ENCODE results near the gene CDKN2AIP. TPM values are rescaled to one million over a fixed set of nuclear protein-coding genes. Genes with fewer than 3 reads are reported as not detected.
"Not testable (repeated sequence)": the region's sequence is repeated elsewhere in the genome, so short reads cannot be mapped to it uniquely, and the experiment has no call there.

CDKN2AIP gene
- total RNA-seq, 1 experiment from 2014 or later, result 31.8 TPM

GRCh38 chr4:183413234-183414200 is 30.9 kb upstream of the CDKN2AIP start:
- no peak for DNase-seq (ENCODE audit: low read depth)

DNA sequence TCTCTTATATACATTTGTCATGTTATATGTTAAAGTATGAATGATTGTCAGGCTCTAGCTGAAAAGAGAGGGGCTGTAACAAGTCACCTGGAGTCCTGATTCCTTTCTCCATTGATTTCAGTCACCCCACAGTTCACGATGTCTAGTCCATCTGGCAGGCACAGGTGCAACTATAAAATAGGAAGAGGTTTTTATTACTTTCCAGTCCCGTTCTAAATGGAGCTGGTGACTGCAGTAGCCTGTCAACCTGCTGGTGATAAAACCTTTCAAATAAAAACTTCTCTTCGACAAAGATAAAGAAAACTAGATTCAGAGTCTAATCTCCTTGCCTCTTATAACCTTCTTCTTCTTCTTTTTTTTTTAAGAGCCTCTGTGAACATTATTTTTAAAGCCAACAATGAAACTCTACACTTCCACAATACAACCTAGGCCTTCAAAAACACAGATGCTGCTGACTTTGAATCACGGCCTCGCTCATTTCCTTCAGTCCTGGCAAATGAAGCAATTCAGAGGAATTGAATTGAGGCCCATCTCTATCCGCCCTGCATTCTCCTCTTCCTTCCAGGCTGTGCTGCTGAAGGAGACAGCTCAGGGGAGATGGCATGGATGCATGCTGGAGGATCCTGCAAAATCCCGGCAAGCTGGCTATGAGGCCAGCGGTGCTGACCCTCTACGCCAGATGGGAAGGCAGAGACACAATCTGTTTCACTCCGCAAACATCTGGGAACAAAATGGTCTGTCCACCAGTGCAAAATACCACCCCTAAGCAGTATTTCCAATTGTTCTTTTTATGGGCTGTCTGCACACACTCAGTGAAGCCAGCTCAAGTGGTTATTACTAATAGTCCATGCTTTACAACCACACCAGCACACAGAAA is 27.3 kb upstream of the CDKN2AIP start:
- DNase-seq (ENCODE audit: low read depth), result no peak

DNA sequence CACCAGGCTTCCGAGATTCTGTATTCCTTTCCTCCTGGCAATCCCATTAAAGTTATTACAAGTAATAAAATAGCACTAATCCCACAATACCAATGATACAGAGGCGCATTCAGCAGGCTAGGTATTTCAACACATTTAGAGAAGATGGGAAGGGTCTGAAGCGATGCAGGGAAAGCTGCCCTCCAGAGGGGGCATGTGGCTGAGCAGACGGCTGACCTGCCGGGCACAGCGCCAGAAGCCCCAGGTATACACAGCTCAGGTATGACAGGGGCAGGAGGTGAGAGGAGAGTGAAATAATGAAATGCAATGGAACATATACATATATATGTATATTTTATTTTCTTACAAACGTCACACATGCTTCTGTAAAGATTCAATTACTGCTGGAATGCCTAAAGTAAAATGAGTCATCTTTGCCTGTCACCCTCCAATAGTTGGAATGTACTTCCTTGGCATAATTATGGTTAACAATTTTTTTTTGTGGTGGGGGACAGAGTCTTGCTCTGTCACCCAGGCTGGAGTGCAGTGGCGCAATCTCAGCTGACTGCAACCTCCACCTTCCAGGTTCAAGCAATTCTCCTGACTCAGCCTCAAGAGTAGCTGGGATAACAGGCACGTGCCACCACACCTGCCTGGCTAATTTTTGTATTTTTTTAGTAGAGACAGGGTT is 21.3 kb upstream of the CDKN2AIP start:
- DNase-seq (ENCODE audit: low read depth), result peak; percentile 81

- DNase-seq (ENCODE audit: low read depth), result peak; percentile 60
Observed at GRCh38 chr4:183424109-183424744, 20.2 kb upstream of the CDKN2AIP start.

- DNase-seq (ENCODE audit: low read depth), result no peak
Observed at GRCh38 chr4:183426507-183426906, 17.9 kb upstream of the CDKN2AIP start.

GRCh38 chr4:183429489-183429888 is 14.9 kb upstream of the CDKN2AIP start:
- DNase-seq (ENCODE audit: low read depth), result no peak

DNA sequence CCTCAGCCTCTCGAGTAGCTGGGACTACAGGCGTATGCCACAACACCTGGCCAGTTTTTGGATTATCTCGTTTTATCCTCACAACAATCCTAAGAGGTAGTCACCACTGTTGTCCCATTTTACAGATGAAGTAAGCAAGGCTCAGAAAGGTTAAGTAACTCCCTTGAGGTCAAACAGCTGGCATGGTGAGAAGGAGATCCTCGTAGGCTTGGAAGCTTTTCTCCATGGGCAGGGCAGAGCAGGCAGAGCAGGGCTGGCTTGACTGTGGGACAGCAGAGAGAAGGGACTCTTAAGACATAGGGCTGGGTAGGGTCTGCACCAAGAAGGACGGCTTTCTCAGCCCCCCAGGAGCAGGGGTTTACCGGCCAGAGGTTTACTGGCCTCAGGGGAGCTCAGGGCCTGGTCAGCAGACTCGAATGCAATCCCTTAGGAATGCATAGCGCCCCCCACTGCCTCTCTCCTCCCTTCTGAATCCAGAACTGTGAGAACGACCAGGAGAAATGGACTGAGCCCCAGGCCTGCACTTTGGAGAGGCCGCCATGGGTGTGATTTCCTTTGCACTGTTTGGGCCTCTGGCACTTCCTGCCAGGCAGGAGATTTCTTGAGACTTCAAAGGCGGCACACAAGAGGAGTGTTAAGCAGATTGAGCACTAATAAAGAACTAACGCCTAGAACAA is 14.0 kb upstream of the CDKN2AIP start:
- DNase-seq (ENCODE audit: low read depth), result no peak

- no peak for DNase-seq (ENCODE audit: low read depth)
Observed at GRCh38 chr4:183430994-183431347, 13.5 kb upstream of the CDKN2AIP start.

GRCh38 chr4:183431614-183432013 is 12.8 kb upstream of the CDKN2AIP start:
- DNase-seq (ENCODE audit: low read depth), result no peak

GRCh38 chr4:183433183-183433582 is 11.3 kb upstream of the CDKN2AIP start:
- not testable (repeated sequence) for DNase-seq (ENCODE audit: low read depth)

DNA sequence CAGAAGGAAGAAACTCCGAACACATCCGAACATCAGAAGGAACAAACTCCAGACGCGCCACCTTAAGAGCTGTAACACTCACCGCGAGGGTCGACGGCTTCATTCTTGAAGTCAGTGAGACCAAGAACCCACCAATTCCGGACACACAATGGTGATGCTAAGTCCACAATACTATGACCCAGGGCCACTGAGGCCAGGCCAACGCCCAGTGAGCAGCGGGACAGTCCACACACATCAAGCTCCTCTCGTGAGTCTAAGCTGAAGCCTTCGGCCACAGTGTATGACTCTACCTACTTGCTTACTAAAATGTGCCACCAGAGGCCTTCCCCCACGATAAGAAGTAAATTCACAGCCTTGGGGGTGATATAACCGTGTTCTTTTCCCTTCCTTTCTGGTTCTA is 10.2 kb upstream of the CDKN2AIP start:
- DNase-seq (ENCODE audit: low read depth), result no peak

- peak; percentile 35 for DNase-seq (ENCODE audit: low read depth)
Observed at GRCh38 chr4:183434666-183435190, 9.7 kb upstream of the CDKN2AIP start.

DNA sequence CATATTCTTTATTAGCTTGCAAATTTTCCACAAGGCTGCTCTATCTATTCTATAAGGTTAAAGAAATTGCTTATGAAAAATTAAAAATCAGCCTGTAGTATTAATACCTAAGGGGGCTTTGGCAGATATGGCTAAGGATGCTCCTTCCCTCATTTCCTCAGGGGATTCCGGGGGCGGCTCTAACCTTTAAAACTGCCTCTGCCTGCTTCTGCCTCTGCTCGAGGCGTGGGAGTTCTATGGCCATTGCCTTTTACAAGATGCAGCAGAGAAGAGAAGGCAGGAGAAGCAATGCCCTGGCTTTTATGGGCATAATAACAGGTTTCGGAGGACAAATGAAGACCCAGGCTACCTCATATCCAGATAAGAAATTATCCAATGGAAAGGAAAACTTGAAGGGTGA is 8.6 kb upstream of the CDKN2AIP start:
- DNase-seq (ENCODE audit: low read depth), result no peak

- DNase-seq (ENCODE audit: low read depth), result no peak
Observed at GRCh38 chr4:183436417-183436816, 8.0 kb upstream of the CDKN2AIP start.

DNA sequence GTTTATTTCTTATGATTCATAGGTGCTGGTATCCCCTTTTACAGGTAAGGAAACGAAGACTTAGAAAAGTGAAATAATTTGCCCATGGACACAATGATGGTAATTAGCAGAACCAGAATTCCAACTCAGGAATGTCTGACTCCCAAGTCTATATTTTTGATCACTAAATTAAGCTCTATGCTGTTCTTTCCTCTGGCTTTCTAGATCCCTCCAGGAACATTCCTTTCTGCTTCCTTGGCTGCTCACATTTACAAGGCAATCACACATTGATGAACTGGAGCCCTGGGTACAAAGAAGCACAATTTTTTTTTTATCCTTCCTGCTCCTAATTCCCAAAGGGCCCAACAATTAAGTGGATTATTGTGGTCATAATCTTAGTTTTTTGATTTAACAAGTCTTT is 7.0 kb upstream of the CDKN2AIP start:
- peak; percentile 26 for DNase-seq (ENCODE audit: low read depth)

GRCh38 chr4:183438458-183439113 is 5.8 kb upstream of the CDKN2AIP start:
- DNase-seq (ENCODE audit: low read depth), result peak; percentile 95

- DNase-seq (ENCODE audit: low read depth), result no peak
Observed at GRCh38 chr4:183441276-183441675, 3.2 kb upstream of the CDKN2AIP start.

DNA sequence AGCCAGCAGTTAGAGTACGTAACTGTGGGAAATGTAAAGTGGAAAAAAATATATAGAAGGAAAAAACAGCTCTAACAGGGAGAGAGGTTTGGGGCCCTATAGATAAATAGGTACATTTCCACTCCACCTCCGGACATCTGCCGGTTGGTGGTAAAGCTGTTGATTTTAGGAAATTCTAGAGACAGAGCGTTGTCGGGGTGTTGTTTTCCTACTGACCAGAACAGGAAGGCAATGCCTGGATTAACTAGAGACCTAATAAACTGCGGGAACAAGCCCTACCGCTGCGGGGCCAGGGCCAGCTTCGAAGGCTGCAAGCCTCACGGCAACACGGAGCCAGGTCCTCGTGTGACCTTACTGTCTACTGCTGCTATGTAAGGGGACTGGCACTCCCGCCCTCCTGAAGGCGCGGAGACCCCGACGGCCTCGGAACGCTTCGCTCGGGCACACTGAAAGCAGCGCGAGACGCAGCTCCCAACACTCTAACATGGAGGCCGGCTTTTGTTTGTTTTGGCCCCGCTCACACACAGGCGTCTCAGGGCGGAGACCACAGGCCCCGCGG is 702 bp upstream of the CDKN2AIP start:
- peak; percentile 59 for DNase-seq (ENCODE audit: low read depth)

DNA sequence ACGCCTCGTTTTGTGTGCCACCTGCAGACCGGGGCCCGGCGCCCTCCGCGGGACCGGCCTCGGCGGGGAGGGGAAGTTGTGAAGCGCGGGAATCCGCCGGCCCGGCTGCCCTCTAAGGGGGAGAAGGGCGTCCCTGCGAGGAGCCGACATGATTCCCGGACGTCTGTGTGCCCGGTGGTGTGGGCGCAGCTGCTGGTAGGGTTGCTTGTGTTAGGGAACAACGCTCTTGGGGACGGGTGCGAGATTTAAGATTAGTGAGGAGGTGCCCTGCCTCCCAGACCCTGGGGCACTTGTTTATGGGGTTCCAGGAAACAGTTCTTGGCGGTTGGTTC is 627 bp downstream of the CDKN2AIP start:
- DNase-seq (ENCODE audit: low read depth), result peak; percentile 48

DNA sequence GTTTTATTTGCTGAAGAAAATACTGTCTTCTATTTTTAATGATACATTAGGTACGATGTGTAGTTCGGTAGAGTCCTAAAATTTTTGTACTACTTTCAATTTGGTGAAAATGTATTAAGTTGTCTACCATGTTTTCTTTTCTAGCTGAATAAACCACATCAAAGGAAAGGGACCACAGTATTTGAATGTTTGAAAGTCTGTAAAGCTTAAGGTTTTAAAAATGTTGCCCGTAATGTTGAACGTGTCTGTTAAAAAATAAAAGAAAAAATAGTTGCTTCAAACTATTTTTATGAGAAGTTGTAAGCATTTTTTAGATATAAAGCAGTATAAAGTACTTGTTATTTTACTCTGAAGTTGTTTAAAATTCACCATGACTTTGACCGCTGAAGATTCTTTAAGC is 3.2 kb downstream of the CDKN2AIP start:
- DNase-seq (ENCODE audit: low read depth), result no peak
